HepG2 (cell line): ENCODE results near the gene OR2K2. TPM values are rescaled to one million over a fixed set of nuclear protein-coding genes. Genes with fewer than 3 reads are reported as not detected.

ENCODE experiments used
- ARNT ChIP-seq: fragments of 450-650 bp; IDR thresholded peaks from 2 replicates; pipeline ENCODE4 v1.6.1; 2017
- CREB1 ChIP-seq, 2 experiments: fragments of 450-650 bp in 1 of 2; IDR thresholded peaks; 2 replicates each; pipeline ENCODE4 v1.6.1; 2016 to 2017; ENCODE audit warnings: control low read depth in 1 of 2, mild to moderate bottlenecking in 1 of 2, missing compliant biosample characterization in 1 of 2, missing genetic modification characterization in 1 of 2
- DNMT1 ChIP-seq: sonication (generic); formaldehyde crosslinking; IDR thresholded peaks from 2 replicates; pipeline ENCODE4 v1.5.1; 2020; ENCODE audit warnings: mild to moderate bottlenecking, missing genetic modification reagents
- FOXA3 ChIP-seq: IDR thresholded peaks from 2 replicates; pipeline ENCODE4 v1.6.1; 2016; ENCODE audit warnings: missing genetic modification reagents, missing compliant biosample characterization
- FOXK1 ChIP-seq: sonication (generic); formaldehyde crosslinking; IDR thresholded peaks from 2 replicates; pipeline ENCODE4 v1.4.0; 2020; ENCODE audit warnings: low read depth, missing genetic modification reagents, borderline replicate concordance
- FOXP4 ChIP-seq: sonication (generic); formaldehyde crosslinking; IDR thresholded peaks from 2 replicates; pipeline ENCODE4 v1.4.0; 2020; ENCODE audit warnings: missing genetic modification reagents
- HNF1A ChIP-seq, 2 experiments: sonication (generic) in 1 of 2; formaldehyde crosslinking in 1 of 2; IDR thresholded peaks; 2 replicates each; pipeline versions ENCODE4 v1.4.0 to v1.6.1; 2016 to 2020; ENCODE audit warnings: borderline replicate concordance in 1 of 2, low read depth in 1 of 2, mild to moderate bottlenecking in 1 of 2, missing genetic modification reagents in 1 of 2
- HOXD1 ChIP-seq: sonication (generic); formaldehyde crosslinking; IDR thresholded peaks from 2 replicates; pipeline ENCODE4 v1.5.0; 2020; ENCODE audit warnings: missing genetic modification reagents
- KAT2B ChIP-seq: fragments of 150-350 bp; IDR thresholded peaks from 2 replicates; pipeline ENCODE4 v1.6.1; 2014; ENCODE audit warnings: low read depth, low read length, borderline replicate concordance
- MIER2 ChIP-seq: IDR thresholded peaks from 2 replicates; pipeline ENCODE4 v1.6.1; 2016; ENCODE audit warnings: missing biosample characterization, missing genetic modification reagents
- MLLT10 ChIP-seq: sonication (generic); formaldehyde crosslinking; IDR thresholded peaks from 2 replicates; pipeline ENCODE4 v1.4.0; 2020; ENCODE audit warnings: missing genetic modification reagents
- NFATC3 ChIP-seq: sonication (generic); formaldehyde crosslinking; IDR thresholded peaks from 2 replicates; pipeline ENCODE4 v1.5.1; 2020; ENCODE audit warnings: mild to moderate bottlenecking, missing genetic modification reagents
- NR2F1 ChIP-seq, 2 experiments: fragments of 450-650 bp in 1 of 2; formaldehyde crosslinking in 1 of 2; IDR thresholded peaks; 2 replicates each; pipeline versions ENCODE4 v1.5.0 to v1.6.1; 2016 to 2020; ENCODE audit warnings: mild to moderate bottlenecking in 1 of 2, missing compliant biosample characterization in 1 of 2, missing genetic modification reagents in 1 of 2, moderate library complexity in 1 of 2
- NR3C1 ChIP-seq: sonication (generic); formaldehyde crosslinking; IDR thresholded peaks from 2 replicates; pipeline ENCODE4 v1.4.0; 2020; ENCODE audit warnings: missing genetic modification reagents
- RNF2 ChIP-seq: fragments of 450-650 bp; conservative IDR thresholded peaks from 2 replicates; pipeline ENCODE4 v1.6.1; 2016; ENCODE audit warnings: low read depth
- SAFB2 ChIP-seq: sonication (generic); formaldehyde crosslinking; IDR thresholded peaks from 2 replicates; pipeline ENCODE4 v1.5.1; 2020; ENCODE audit warnings: missing genetic modification reagents, low read depth, mild to moderate bottlenecking, borderline replicate concordance
- TSC22D2 ChIP-seq: sonication (generic); formaldehyde crosslinking; IDR thresholded peaks from 2 replicates; pipeline ENCODE4 v1.5.1; 2020; ENCODE audit warnings: missing genetic modification reagents, mild to moderate bottlenecking, borderline replicate concordance
- U2AF1 ChIP-seq: fragments of 200-400 bp; formaldehyde crosslinking; optimal IDR thresholded peaks from 2 replicates; pipeline ENCODE3; 2017; ENCODE audit warnings: mild to moderate bottlenecking, low read depth, low read length
- ZBTB8A ChIP-seq: sonication (generic); formaldehyde crosslinking; IDR thresholded peaks from 2 replicates; pipeline ENCODE4 v1.4.0; 2020; ENCODE audit warnings: mild to moderate bottlenecking, low read depth, missing genetic modification reagents, borderline replicate concordance
- ZFX ChIP-seq: sonication (generic); formaldehyde crosslinking; IDR thresholded peaks from 2 replicates; pipeline ENCODE4 v1.4.0; 2020; ENCODE audit warnings: mild to moderate bottlenecking, low read depth, missing genetic modification reagents, moderate library complexity
- ZNF121 ChIP-seq: sonication (generic); formaldehyde crosslinking; IDR thresholded peaks from 2 replicates; pipeline ENCODE4 v1.5.0; 2020; ENCODE audit warnings: mild to moderate bottlenecking, missing genetic modification reagents
- ZNF180 ChIP-seq: sonication (generic); formaldehyde crosslinking; IDR thresholded peaks from 2 replicates; pipeline ENCODE4 v1.4.0; 2020; ENCODE audit warnings: low read depth, missing genetic modification reagents, borderline replicate concordance
- ZNF362 ChIP-seq: sonication (generic); formaldehyde crosslinking; IDR thresholded peaks from 2 replicates; pipeline ENCODE4 v1.4.0; 2020; ENCODE audit warnings: missing genetic modification reagents, mild to moderate bottlenecking, borderline replicate concordance
- ZSCAN9 ChIP-seq: IDR thresholded peaks from 2 replicates; pipeline ENCODE4 v1.6.1; 2016; ENCODE audit warnings: borderline replicate concordance
- polyA plus RNA-seq, 8 experiments: library from polyadenylated mRNA; depleted of rRNA in 3 of 8; stranded (reverse) in 7 of 8; unstranded in 1 of 8; fragments of >200 nt; fragmentation: Illumina TruSeq in 4 of 8; extraction: Trizol in 4 of 8; gene quantifications; 2 replicates each; pipeline versions ENCODE4 v1.2.1 to v1.2.3, GENCODE V29; 2011 to 2016; ENCODE audit warnings: low read depth in 4 of 8, missing spikeins in 1 of 8, mixed read lengths in 1 of 8; ENCODE audit not compliant: insufficient read depth in 1 of 8
- total RNA-seq, 5 experiments: library from RNA; depleted of rRNA; stranded (reverse); fragments of >200 nt; fragmentation: Illumina TruSeq; extraction: Trizol; gene quantifications; 2 replicates each; pipeline ENCODE4 v1.2.3, GENCODE V29; 2016; ENCODE audit warnings: low read depth in 1 of 5

The OR2K2 gene
- total and polyA plus RNA-seq, 2 of the 13 experiments (the other 11 are each of a cell fraction or from before 2014, with no cell fraction given), result not detected

- no peak for TF ChIP-seq NR3C1 (CRISPR knock-in tag)
- TF ChIP-seq ZNF362, result no peak
- TF ChIP-seq NFATC3 (CRISPR knock-in tag), result no peak
- no peak for TF ChIP-seq ZNF180
- TF ChIP-seq FOXK1 (CRISPR knock-in tag), result peak; percentile 66; the same call in 1 of the 2 replicates
- 0 out of 2 replicates have a peak, but pooled peaks have one; percentile 27 for TF ChIP-seq RNF2
- no peak for TF ChIP-seq ZNF121 (CRISPR knock-in tag)
- TF ChIP-seq HOXD1 (CRISPR knock-in tag), result 0 out of 2 replicates have a peak, but pooled peaks have one; percentile 41
- peak; percentile 92 for TF ChIP-seq HNF1A (IDR thresholded peaks at IDR 0.05; ENCODE audit: low read depth)
- TF ChIP-seq HNF1A (CRISPR knock-in tag; IDR thresholded peaks at IDR 0.05; ENCODE audit: borderline replicate concordance), result peak; percentile 87; the same call in 1 of the 2 replicates
- peak; percentile 70 to 86 for TF ChIP-seq NR2F1 (CRISPR knock-in tag; IDR thresholded peaks at IDR 0.05)
- peak; percentile 84 for TF ChIP-seq FOXP4
- TF ChIP-seq TSC22D2 (CRISPR knock-in tag), result no peak
- 0 out of 2 replicates have a peak, but pooled peaks have one; percentile 36 for TF ChIP-seq ZSCAN9 (CRISPR knock-in tag)
- 0 out of 2 replicates have a peak, but pooled peaks have one; percentile 16 for TF ChIP-seq MIER2
- no peak for TF ChIP-seq ZFX (CRISPR knock-in tag)
- TF ChIP-seq SAFB2 (CRISPR knock-in tag), result no peak
- no peak for TF ChIP-seq ZBTB8A (CRISPR knock-in tag)
- TF ChIP-seq ARNT, result no peak
- TF ChIP-seq KAT2B, result peak; percentile 73
- no peak for TF ChIP-seq U2AF1
- TF ChIP-seq CREB1 (IDR thresholded peaks at IDR 0.05), result 0 out of 2 replicates have a peak, but pooled peaks have one; percentile 11
- TF ChIP-seq CREB1 (CRISPR knock-in tag; IDR thresholded peaks at IDR 0.05), result peak; percentile 66
- no peak for TF ChIP-seq MLLT10 (CRISPR knock-in tag)
- peak; percentile 99 for TF ChIP-seq FOXA3 (CRISPR knock-in tag)
- no peak for TF ChIP-seq DNMT1 (CRISPR knock-in tag)
These were observed 19.7 kb upstream of the OR2K2 start (continued) for GRCh38 chr9:111349766-111350165.
